PFSK-1 (cell line): ENCODE results near the gene SPEF2.

Source experiments
- FOXP2 ChIP-seq: optimal IDR thresholded peaks from 2 replicates; pipeline ENCODE3; 2011; ENCODE audit warnings: borderline replicate concordance, control low read depth, inconsistent platforms; ENCODE audit not compliant: insufficient read depth; ENCODE audit errors: extremely low read length, extremely low read depth
- POLR2AphosphoS5 ChIP-seq: IDR thresholded peaks from 2 replicates; pipeline ENCODE4 v1.6.1; 2012; ENCODE audit warnings: low read depth, mild to moderate bottlenecking, control low read depth, low read length, moderate library complexity
- REST ChIP-seq, 2 experiments: IDR thresholded peaks; 2 replicates each; pipeline versions ENCODE4 v1.6.1 to v1.8.0; 2011 to 2012; ENCODE audit warnings: low read depth in 2 of 2, low read length in 2 of 2, control low read depth in 1 of 2, inconsistent platforms in 1 of 2, mild to moderate bottlenecking in 1 of 2, moderate library complexity in 1 of 2; ENCODE audit not compliant: insufficient read depth in 1 of 2
- SIN3A ChIP-seq: IDR thresholded peaks from 2 replicates; pipeline ENCODE4 v1.6.1; 2012; ENCODE audit warnings: mild to moderate bottlenecking, low read length, moderate library complexity, borderline replicate concordance; ENCODE audit not compliant: insufficient read depth
- TAF1 ChIP-seq: IDR thresholded peaks from 2 replicates; pipeline ENCODE4 v1.6.1; 2012; ENCODE audit warnings: low read length, control low read depth, borderline replicate concordance; ENCODE audit not compliant: insufficient read depth

SPEF2 gene

GRCh38 chr5:35820735-35821134, 203.1 kb downstream of the SPEF2 start:
- no peak for TF ChIP-seq FOXP2
- TF ChIP-seq REST (IDR thresholded peaks at IDR 0.05; ENCODE audit: insufficient read depth in 1 of 2, low read depth in 2 of 2, low read length in 2 of 2) = no peak
- no peak for TF ChIP-seq TAF1
- no peak for TF ChIP-seq SIN3A
- TF ChIP-seq POLR2AphosphoS5 = no peak

GRCh38 chr5:35821513-35821912, 203.8 kb downstream of the SPEF2 start:
- TF ChIP-seq FOXP2 (no peak), TAF1 (no peak), POLR2AphosphoS5 (no peak), SIN3A (no peak), REST (IDR thresholded peaks at IDR 0.05; ENCODE audit: insufficient read depth in 1 of 2, low read depth in 2 of 2, low read length in 2 of 2) (no peak)

- no peak for TF ChIP-seq SIN3A
- no peak for TF ChIP-seq FOXP2
- no peak for TF ChIP-seq TAF1
- TF ChIP-seq POLR2AphosphoS5 = no peak
- TF ChIP-seq REST (IDR thresholded peaks at IDR 0.05; ENCODE audit: insufficient read depth in 1 of 2, low read depth in 2 of 2, low read length in 2 of 2) = no peak
These were observed 204.8 kb downstream of the SPEF2 start for GRCh38 chr5:35822511-35822910.

- TF ChIP-seq TAF1 = no peak
- no peak for TF ChIP-seq FOXP2
- no peak for TF ChIP-seq REST (IDR thresholded peaks at IDR 0.05; ENCODE audit: insufficient read depth in 1 of 2, low read depth in 2 of 2, low read length in 2 of 2)
- no peak for TF ChIP-seq SIN3A
- no peak for TF ChIP-seq POLR2AphosphoS5
These were observed 205.9 kb downstream of the SPEF2 start for GRCh38 chr5:35823347-35824098.

GRCh38 chr5:35826056-35826455, 208.4 kb downstream of the SPEF2 start:
- no peak for TF ChIP-seq REST (IDR thresholded peaks at IDR 0.05; ENCODE audit: insufficient read depth in 1 of 2, low read depth in 2 of 2, low read length in 2 of 2)
- no peak for TF ChIP-seq FOXP2
- TF ChIP-seq POLR2AphosphoS5 = no peak
- no peak for TF ChIP-seq TAF1
- TF ChIP-seq SIN3A = no peak
